ENCODE data around the gene MTMR4. TPM values are rescaled to one million over a fixed set of nuclear protein-coding genes. Genes with fewer than 3 reads are reported as not detected.

The MTMR4 gene
- total RNA-seq, 1 donor from 2014 or later = 40.9 TPM

DNA sequence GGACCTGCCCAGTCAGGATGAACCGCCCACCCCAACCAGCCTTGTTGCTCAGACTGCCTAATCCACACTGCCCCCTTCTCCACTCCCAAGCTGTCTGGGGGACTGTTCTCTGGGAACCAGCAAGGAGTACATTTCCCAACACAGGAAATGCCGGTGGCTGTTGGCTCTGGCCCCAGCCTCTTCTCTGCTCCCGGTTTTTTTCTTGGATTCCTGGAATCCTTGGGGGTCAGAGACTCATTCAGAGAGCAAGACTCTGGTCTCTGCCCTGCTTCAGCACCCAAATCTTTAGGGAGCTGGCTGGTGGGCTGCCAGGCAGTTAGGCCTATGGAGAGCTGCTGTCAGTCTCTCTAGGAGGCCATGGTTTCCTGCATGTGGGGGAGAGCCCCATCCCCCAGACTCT, 10.8 kb upstream of the MTMR4 start:
- DNase-seq (no peak), ATAC-seq (peak; percentile 48)
- intact Hi-C loops (cut with DNase I) = loop anchor here (10.0 kb wide), 1 partner anchor 470 kb away; no protein-coding TSS in a partner anchor
- peak overlapping the region; percentile 25 for H3K4me3 ChIP-seq
- peaks cover 20% of the 10 kb centered on the region for H3K4me1 ChIP-seq
- no peaks in the 10 kb centered on the region for H3K27me3 ChIP-seq
- H3K36me3 ChIP-seq = no peaks in the 10 kb centered on the region
- peak overlapping the region; percentile 56 for H3K27ac ChIP-seq
- H3K9me3 ChIP-seq = no peaks in the 10 kb centered on the region
- TF ChIP-seq, protein P1, sequence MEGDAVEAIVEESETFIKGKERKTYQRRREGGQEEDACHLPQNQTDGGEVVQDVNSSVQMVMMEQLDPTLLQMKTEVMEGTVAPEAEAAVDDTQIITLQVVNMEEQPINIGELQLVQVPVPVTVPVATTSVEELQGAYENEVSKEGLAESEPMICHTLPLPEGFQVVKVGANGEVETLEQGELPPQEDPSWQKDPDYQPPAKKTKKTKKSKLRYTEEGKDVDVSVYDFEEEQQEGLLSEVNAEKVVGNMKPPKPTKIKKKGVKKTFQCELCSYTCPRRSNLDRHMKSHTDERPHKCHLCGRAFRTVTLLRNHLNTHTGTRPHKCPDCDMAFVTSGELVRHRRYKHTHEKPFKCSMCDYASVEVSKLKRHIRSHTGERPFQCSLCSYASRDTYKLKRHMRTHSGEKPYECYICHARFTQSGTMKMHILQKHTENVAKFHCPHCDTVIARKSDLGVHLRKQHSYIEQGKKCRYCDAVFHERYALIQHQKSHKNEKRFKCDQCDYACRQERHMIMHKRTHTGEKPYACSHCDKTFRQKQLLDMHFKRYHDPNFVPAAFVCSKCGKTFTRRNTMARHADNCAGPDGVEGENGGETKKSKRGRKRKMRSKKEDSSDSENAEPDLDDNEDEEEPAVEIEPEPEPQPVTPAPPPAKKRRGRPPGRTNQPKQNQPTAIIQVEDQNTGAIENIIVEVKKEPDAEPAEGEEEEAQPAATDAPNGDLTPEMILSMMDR (IDR thresholded peaks at IDR 0.05) = no peak

DNA sequence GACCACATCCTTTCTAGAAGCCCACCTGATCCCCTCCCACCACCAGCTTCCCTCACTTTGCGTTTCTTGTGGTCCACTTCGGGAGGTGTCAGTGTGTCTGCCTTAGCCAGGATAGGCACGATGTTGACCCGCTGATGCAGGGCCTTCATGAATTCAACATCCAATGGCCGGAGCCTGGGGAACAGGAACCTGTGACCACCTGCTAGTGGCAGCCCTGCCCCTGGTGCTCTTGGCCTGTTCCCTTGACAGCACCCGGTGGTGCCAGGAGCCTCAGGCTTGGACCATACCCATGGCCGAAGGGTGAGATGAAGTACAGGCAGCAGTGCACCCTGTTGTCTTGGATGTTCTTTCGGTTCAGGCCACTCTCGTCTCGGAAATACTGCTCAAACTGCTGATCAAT, 7.2 kb upstream of the MTMR4 start:
- H3K27ac ChIP-seq = no peak overlapping the region
- no peaks in the 10 kb centered on the region for H3K36me3 ChIP-seq
- no peak overlapping the region for H3K4me3 ChIP-seq
- no peaks in the 10 kb centered on the region for H3K9me3 ChIP-seq
- DNase-seq (no peak), ATAC-seq (no peak)
- peaks cover 10% of the 10 kb centered on the region for H3K4me1 ChIP-seq
- intact Hi-C loops (cut with DNase I) = loop anchor here (10.0 kb wide), 1 partner anchor 473 kb away; no protein-coding TSS in a partner anchor
- no peaks in the 10 kb centered on the region for H3K27me3 ChIP-seq
- TF ChIP-seq, protein P1 (IDR thresholded peaks at IDR 0.05) = no peak

DNA sequence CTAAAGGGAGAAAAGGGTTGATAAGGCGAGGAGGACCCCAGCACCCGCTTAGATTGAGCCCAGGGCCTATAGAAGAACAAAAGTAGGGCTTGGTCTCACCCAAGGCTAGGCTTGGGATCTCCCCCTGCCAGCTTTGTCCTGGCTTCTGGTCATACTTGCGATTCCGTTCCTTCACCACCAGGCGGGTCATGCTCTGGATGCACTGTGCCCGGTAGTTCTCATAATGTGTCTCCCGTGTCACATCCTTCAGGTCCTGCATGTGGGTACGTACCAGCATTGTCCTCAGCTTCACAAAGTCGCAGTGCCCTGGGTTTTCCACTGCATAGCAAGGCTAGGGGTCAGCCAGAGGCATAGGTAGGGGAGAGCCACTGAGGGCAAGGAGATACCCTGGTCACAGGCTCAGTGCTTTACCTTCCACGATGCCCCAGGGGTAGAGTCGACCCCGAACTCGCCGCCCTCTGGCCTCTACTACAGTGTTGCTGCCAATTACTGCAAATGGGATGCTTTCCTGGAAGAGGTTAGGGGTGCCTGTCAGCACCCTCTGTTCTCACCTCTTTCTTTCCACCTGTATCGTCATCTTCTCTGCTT, 6.5 kb upstream of the MTMR4 start:
- H3K27me3 ChIP-seq = no peaks in the 10 kb centered on the region
- intact Hi-C loops (cut with DNase I) = loop anchor here (10.0 kb wide), 1 partner anchor 474 kb away; no protein-coding TSS in a partner anchor
- H3K36me3 ChIP-seq = no peaks in the 10 kb centered on the region
- no peak overlapping the region for H3K4me3 ChIP-seq
- no peak for ATAC-seq
- peak overlapping the region; percentile 92 for H3K27ac ChIP-seq
- DNase-seq = no peak
- H3K4me1 ChIP-seq = peaks cover 17% of the 10 kb centered on the region
- TF ChIP-seq, protein P1 (IDR thresholded peaks at IDR 0.05) = peak; percentile 37
- no peaks in the 10 kb centered on the region for H3K9me3 ChIP-seq

DNA sequence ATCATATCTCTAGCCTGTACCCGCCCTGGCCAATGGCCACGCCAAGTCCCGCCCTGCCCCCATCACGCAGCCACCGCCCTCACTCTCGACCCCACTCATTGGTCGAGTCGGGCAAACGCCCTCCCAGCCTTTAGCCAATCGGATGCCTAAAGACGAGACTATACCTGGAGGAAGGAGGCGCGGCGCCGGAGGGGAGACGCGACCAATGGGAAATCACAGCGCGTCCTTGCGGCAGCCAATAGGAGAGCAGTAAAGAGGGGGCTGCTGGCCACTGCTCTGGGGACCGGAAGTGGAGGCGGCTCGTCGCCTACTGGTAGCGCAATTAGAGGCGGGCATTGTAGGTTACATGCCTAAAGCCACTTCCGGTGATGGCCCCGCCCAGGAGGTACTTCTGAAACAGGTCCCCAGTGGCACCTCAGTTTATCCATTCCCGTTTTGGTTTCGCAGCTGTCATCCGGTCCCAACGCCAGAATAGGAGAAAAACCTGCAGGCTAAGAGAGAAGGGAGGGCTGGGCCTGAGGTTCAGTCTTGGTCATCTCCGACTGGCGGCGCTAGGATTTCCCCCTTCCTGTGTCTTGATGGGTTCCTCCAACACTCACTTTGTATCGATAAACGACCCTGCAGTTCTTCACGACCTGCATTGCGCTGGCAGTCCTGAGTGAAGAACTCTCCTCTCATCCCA, 3.6 kb upstream of the MTMR4 start:
- peak; percentile 92 for ATAC-seq
- H3K9me3 ChIP-seq = no peaks in the 10 kb centered on the region
- H3K4me1 ChIP-seq = peaks cover 23% of the 10 kb centered on the region
- intact Hi-C loops (cut with DNase I) = no loop called here
- H3K4me3 ChIP-seq = peak overlapping the region; percentile 81
- no peaks in the 10 kb centered on the region for H3K36me3 ChIP-seq
- TF ChIP-seq, protein P1 (IDR thresholded peaks at IDR 0.05) = no peak
- DNase-seq = peak; percentile 100
- no peaks in the 10 kb centered on the region for H3K27me3 ChIP-seq
- H3K27ac ChIP-seq = peak overlapping the region; percentile 93

DNA sequence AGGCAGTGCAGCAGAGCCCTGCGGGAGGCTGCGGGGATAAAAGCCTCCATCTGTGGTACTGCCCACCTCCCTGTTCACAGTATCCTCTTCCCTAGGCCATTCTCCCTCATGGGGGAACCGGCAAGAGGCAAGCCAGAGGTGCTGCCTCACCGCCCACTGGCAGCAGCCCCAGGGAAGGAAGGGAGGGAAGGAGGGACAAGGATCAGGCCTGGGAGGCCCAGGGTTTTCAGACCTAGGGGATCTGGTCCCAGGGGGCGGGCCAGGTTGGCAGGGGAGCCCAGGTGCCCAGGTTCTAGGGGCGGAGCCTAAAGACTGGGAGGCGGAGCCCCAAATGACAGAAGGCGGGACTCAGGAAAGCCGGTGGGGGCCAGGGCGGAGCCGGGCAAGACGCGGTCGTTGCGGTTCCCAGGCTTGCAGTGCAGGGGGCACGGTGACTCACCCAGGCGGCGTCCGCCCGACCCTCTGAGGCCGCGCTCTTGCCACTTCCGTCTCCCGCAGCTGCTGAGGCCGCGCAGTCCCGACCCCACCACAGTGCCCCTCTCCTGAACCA, 3.0 kb upstream of the MTMR4 start:
- no peaks in the 10 kb centered on the region for H3K9me3 ChIP-seq
- H3K4me1 ChIP-seq = peaks cover 26% of the 10 kb centered on the region
- H3K27me3 ChIP-seq = no peaks in the 10 kb centered on the region
- TF ChIP-seq, protein P1 (IDR thresholded peaks at IDR 0.05) = no peak
- peak overlapping the region; percentile 81 for H3K4me3 ChIP-seq
- no peak for DNase-seq
- intact Hi-C loops (cut with DNase I) = no loop called here
- H3K36me3 ChIP-seq = peaks cover 3% of the 10 kb centered on the region
- peak overlapping the region; percentile 93 for H3K27ac ChIP-seq
- no peak for ATAC-seq

All from upper lobe of right lung (tissue), 1 donor.